Bronchial epithelial cell (primary cell): ENCODE measurements around the gene PTBP2. TPM values are rescaled to one million over a fixed set of nuclear protein-coding genes. Genes with fewer than 3 reads are reported as not detected.

Experiments used
- DNase-seq: peaks from one replicate; pipeline ENCODE4 v3.0.0-alpha.2; 2010; ENCODE audit warnings: low read depth
- FAIRE-seq: peaks from 2 replicates; lab custom pipeline; 2011; peaks lifted over from hg19 to GRCh38; lab: Jason Lieb, UNC
- H3K27me3 ChIP-seq: 2 replicates; pipeline ENCODE4 v1.5.1; 2011; ENCODE audit warnings: low read length; ENCODE audit not compliant: control insufficient read depth, insufficient read depth
- H3K36me3 ChIP-seq: 2 replicates; pipeline ENCODE4 v1.5.1; 2011; ENCODE audit warnings: low read length; ENCODE audit not compliant: control insufficient read depth, insufficient read depth
- H3K4me3 ChIP-seq: 2 replicates; pipeline ENCODE4 v1.5.1; 2011; ENCODE audit warnings: mild to moderate bottlenecking, low read depth, low read length, control low read depth
- total RNA-seq: library from RNA; depleted of rRNA; stranded (reverse); fragments of >200 nt; gene quantifications from 2 replicates; pipeline ENCODE4 v1.2.1, GENCODE V29; 2014
- TF ChIP-seq, protein P1 (sequence below): IDR thresholded peaks from 2 replicates; pipeline ENCODE4 v1.5.1; 2011; ENCODE audit warnings: mild to moderate bottlenecking, moderate library complexity, low read length, control low read depth, inconsistent platforms; ENCODE audit not compliant: insufficient read depth, severe bottlenecking

PTBP2 gene
- total RNA-seq, 1 donor from 2014 or later: 10.5 TPM

DNA sequence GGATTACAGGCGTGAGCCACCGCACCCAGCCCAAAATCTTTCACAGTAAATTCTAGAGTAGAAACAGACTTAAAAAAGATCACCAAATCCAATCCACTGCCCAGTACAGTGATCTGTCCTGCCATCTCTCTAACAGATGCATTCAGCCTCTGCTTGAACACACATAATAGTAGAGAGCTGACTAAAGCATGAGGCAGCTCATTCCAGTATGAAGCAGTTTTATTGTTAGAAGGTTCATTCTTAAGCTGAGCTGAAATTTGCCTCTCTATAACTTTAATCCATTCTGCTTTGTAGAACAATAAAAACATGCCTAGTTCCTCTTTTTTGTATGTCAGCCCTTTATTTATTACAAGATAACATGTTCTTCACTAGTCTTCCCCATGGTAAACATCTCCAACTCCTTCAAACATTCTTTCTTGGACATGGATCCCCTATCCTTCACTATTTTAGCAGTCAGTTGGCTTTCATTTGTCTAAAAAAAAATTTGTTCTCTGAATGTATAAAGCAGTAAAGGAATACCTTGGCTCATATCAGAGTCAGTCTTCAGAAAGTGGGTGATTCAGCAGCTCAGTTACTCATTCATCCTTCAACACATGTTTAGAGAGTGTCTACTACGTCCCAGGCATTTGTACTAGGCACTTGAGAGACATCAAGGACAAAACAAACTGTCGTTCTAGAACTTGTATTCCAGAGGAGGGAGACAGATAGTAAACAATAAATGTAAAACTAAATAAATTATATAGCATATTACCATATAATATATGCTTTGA, 10.7 kb upstream of the PTBP2 start:
- TF ChIP-seq, protein P1, sequence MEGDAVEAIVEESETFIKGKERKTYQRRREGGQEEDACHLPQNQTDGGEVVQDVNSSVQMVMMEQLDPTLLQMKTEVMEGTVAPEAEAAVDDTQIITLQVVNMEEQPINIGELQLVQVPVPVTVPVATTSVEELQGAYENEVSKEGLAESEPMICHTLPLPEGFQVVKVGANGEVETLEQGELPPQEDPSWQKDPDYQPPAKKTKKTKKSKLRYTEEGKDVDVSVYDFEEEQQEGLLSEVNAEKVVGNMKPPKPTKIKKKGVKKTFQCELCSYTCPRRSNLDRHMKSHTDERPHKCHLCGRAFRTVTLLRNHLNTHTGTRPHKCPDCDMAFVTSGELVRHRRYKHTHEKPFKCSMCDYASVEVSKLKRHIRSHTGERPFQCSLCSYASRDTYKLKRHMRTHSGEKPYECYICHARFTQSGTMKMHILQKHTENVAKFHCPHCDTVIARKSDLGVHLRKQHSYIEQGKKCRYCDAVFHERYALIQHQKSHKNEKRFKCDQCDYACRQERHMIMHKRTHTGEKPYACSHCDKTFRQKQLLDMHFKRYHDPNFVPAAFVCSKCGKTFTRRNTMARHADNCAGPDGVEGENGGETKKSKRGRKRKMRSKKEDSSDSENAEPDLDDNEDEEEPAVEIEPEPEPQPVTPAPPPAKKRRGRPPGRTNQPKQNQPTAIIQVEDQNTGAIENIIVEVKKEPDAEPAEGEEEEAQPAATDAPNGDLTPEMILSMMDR: no peak
- DNase-seq: peak; percentile 81
- no peaks in the 10 kb centered on the region for H3K36me3 ChIP-seq
- FAIRE-seq: no peak
- H3K4me3 ChIP-seq: no peak overlapping the region
- no peaks in the 10 kb centered on the region for H3K27me3 ChIP-seq

DNA sequence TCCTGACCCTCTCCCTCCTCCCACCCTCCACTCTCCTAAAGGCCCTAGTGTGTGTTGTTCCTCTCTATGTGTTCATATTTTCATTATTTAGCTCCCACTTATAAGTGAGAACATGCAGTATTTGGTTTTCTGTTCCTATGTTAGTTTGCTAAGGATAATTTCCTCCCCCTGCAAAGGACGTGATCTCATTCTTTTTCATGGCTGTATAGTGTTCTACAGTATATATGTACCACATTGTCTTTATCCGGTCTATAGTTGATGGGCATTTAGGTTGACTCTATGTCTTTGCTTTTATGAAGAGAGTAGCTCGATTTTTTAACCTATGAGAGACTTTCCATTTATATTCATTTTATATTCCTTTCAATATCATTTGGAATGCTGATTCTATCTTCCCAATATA, 7.9 kb upstream of the PTBP2 start:
- DNase-seq (no peak), FAIRE-seq (no peak)
- no peaks in the 10 kb centered on the region for H3K36me3 ChIP-seq
- TF ChIP-seq, protein P1: no peak
- no peak overlapping the region for H3K4me3 ChIP-seq
- no peaks in the 10 kb centered on the region for H3K27me3 ChIP-seq

DNA sequence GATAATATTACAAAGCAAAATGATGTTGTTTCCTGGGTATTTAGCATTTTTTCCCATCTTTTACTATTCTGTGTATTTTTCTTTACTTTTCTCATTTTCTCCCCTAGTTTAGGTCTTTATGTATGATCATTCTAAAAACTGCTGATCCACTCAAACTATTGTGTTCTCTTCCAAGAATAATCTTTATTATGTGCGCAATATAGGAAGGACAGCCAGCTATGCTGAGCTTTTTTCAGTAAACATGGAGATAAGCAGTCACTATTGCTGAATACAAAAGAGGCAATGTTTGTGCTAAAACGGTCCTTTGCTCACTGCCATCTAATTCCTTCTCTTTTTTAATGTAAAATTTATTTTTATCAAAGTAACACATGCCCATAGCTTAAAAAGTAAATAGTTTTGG, 6.7 kb upstream of the PTBP2 start:
- no peak for FAIRE-seq
- Histone ChIP-seq H3K4me3 (no peak overlapping the region), H3K27me3 (no peaks in the 10 kb centered on the region), H3K36me3 (no peaks in the 10 kb centered on the region)
- TF ChIP-seq, protein P1: no peak
- DNase-seq: no peak

DNA sequence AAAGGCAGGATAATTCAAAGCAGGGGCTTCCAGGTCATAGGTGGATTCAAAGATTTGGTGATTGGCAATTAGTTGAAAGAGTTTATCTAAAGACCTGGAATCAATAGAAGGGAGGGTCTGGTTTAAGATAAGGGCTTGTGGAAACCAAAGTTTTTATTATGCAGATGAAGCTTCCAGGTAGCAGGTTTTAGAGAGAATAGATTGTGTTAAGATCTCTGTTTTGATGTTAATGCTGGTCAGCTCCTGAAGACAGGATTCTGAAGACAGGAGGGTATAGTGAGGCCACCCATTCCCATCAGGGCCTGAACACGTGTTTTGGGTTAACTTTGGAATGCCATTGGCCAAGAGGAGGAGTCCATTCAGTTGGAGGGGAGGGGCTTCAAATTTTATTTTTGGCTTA, 6.1 kb upstream of the PTBP2 start:
- Histone ChIP-seq H3K4me3 (no peak overlapping the region), H3K27me3 (no peaks in the 10 kb centered on the region), H3K36me3 (no peaks in the 10 kb centered on the region)
- DNase-seq (no peak), FAIRE-seq (no peak)
- TF ChIP-seq, protein P1: no peak

DNA sequence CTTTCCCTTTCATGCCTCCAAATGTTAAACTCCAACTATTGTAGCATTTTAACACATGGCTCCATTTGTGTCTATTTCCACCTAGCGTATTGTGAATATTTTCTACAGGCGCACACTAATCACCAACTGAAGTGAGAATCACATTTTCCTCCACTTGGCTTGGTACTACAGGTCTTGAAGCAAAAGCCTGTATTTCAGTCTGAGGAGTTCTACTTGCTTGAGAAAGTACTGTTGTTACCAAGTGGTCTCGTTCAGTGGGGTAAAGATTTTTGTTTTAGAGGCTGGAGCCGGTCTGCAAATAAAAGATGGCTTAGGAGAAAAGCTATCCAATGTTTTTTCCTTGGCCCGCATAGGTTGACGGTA, 550 bp upstream of the PTBP2 start:
- FAIRE-seq: no peak
- no peak for DNase-seq
- TF ChIP-seq, protein P1: no peak

More for the DNA sequence above, 550 bp upstream of the PTBP2 start:
- no peaks in the 10 kb centered on the region for H3K36me3 ChIP-seq
- H3K27me3 ChIP-seq: no peaks in the 10 kb centered on the region
- peak overlapping the region; percentile 97 for H3K4me3 ChIP-seq
